Heart right ventricle (tissue), 16 donors: Measurements from ENCODE around the gene ABCD4. TPM values are rescaled to one million over a fixed set of nuclear protein-coding genes. Genes with fewer than 3 reads are reported as not detected.

Source experiments
- ATAC-seq, 8 donors: fragments of 200-7000 bp; cut with Tn5 transposase; one replicate each; pipeline ENCODE4 v1.9.1; 2020; ENCODE audit warnings: mild to moderate bottlenecking in 8 of 8, moderate library complexity in 8 of 8, moderate number of reproducible peaks in 1 of 8
- DNase-seq, 2 donors: peaks; one replicate each; pipeline ENCODE4 v3.0.0-alpha.2; 2020
- H3K27ac ChIP-seq, 10 donors: fragments of 200-600 bp; sonication (generic) in 2 of 10; one replicate each; pipeline versions ENCODE4 v1.5.0 to v1.8.0; 2020 to 2022; ENCODE audit warnings: mild to moderate bottlenecking in 3 of 10
- H3K27me3 ChIP-seq, 7 donors: fragments of 200-600 bp; one replicate each; pipeline ENCODE4 v1.8.0; 2021 to 2022; ENCODE audit warnings: mild to moderate bottlenecking in 2 of 7
- H3K36me3 ChIP-seq, 9 donors: fragments of 200-600 bp; sonication (generic) in 1 of 9; one replicate each; pipeline versions ENCODE4 v1.5.0 to v1.8.0; 2020 to 2022; ENCODE audit warnings: mild to moderate bottlenecking in 2 of 9
- H3K4me1 ChIP-seq, 9 donors: fragments of 200-600 bp; sonication (generic) in 1 of 9; one replicate each; pipeline versions ENCODE4 v1.5.0 to v1.8.0; 2020 to 2022; ENCODE audit warnings: mild to moderate bottlenecking in 4 of 9
- H3K4me3 ChIP-seq, 10 donors: fragments of 200-600 bp; sonication (generic) in 2 of 10; one replicate each; pipeline versions ENCODE4 v1.5.0 to v1.8.0; 2020 to 2022; ENCODE audit warnings: mild to moderate bottlenecking in 7 of 10, moderate library complexity in 2 of 10
- H3K9me3 ChIP-seq, 11 donors: fragments of 200-600 bp in 10 of 11; sonication (generic) in 2 of 11; one replicate each; pipeline versions ENCODE4 v1.5.0 to v1.8.0; 2013 to 2022; ENCODE audit warnings: mild to moderate bottlenecking in 2 of 11, control low read depth in 1 of 11, moderate library complexity in 1 of 11
- CTCF ChIP-seq, 9 donors: fragments of 200-600 bp; sonication (generic) in 2 of 9; IDR thresholded peaks; one replicate each; pipeline versions ENCODE4 v1.5.0 to v1.8.0; 2021 to 2022; ENCODE audit warnings: antibody characterized with exemption in 9 of 9, mild to moderate bottlenecking in 5 of 9, moderate library complexity in 1 of 9
- WGBS, 2 donors: extraction: QIAGEN DNeasy Blood & Tissue Kit; methylation state at CpG; one replicate each; pipeline ENCODE4 v1.1.7; 2013; ENCODE audit warnings: inconsistent platforms in 1 of 2; 5-methylcytosine and 5-hydroxymethylcytosine counted together
- intact Hi-C, 10 donors: fragments of 100-400 bp; cut with DNase I; formaldehyde crosslinking; loops; one replicate each; pipeline versions ENCODE4 v1.11.1 to v1.14.2; 2022
- polyA plus RNA-seq, 2 donors: library from polyadenylated mRNA; stranded (reverse); fragments of 200-250 nt; gene quantifications; one replicate each; pipeline ENCODE4 v1.2.3, GENCODE V29; 2013
- total RNA-seq, 10 donors: library from RNA; stranded (reverse); fragmentation: NEBNext Ultra II Directional in 3 of 10; extraction: Animal tissue kit (Norgen Biotek cat#: 25700) in 3 of 10; gene quantifications; one replicate each; pipeline versions ENCODE4 v1.2.1 to v1.2.4, GENCODE V29; 2021 to 2023
- donor health status: Arrhythmogenic right ventricular cardiomyopathy.
- donor health status: ischemic (EF 13 %, LVEDD 7.1; RV severe dilation, severe dysfunction).
- donor health status: healthy with polysubstance abuse.
- donor health status: DM: no; HTN: yes; CAD: no.
- donor health status: DM: no; HTN: no; CAD: no.
- donor health status: ischemic (EF 25% LVEDD 6.9; RV normal size, moderate dysfunction).
- donor health status: ischemic (EF 25% LVEDD 5.7; RV mildly dilated, moderate dysfunction).
- donor health status: healthy.
- donor health status: DM: yes; HTN: yes; CAD: no.
- donor health status: Ischemic cardiomyopathy.
- donor health status: ischemic (EF 35%, LVEDD 5.7; RV mildly dilated, moderate dysfunction).
- donor health status: nonischemic (EF 11% LVEDD 7.7; RV severe dilation, severe dysfunction).
- donor health status: DM: yes; HTN: yes; CAD: no.
- donor health status: PGD.
- donor health status: ischemic (EF 29% LVEDD 5.4; RV normal size, mild dysfunction).
- donor health status: nonischemic (EF 23%, LVEDD 6.1; RV moderate dilation, normal function).

The ABCD4 gene
- total and polyA plus RNA-seq, 12 donors, result 17.8 to 76.4 (median 22.0) TPM

GRCh38 chr14:74313601-74314000, 10.9 kb upstream of the ABCD4 start:
- no peaks in the 10 kb centered on the region for H3K9me3 ChIP-seq
- H3K27ac ChIP-seq, result no peak overlapping the region
- WGBS, 2 donors, result 69 to 76% methylated on average over 5 of the region's 5 CpGs
- no peak overlapping the region for H3K4me3 ChIP-seq
- ATAC-seq (no peak), DNase-seq (no peak)
- no peaks in the 10 kb centered on the region for H3K4me1 ChIP-seq
- no peaks in the 10 kb centered on the region for H3K27me3 ChIP-seq
- intact Hi-C loops, result no loop called here
- H3K36me3 ChIP-seq, result no peaks in the 10 kb centered on the region
- TF ChIP-seq CTCF (IDR thresholded peaks at IDR 0.05), result no peak

GRCh38 chr14:74312161-74312560, 9.4 kb upstream of the ABCD4 start:
- H3K27me3 ChIP-seq, result no peaks in the 10 kb centered on the region
- no peak for TF ChIP-seq CTCF (IDR thresholded peaks at IDR 0.05)
- ATAC-seq (no peak), DNase-seq (no peak)
- no peaks in the 10 kb centered on the region for H3K36me3 ChIP-seq
- intact Hi-C loops, result no loop called here
- WGBS, 2 donors, result 83 to 87% methylated on average over 2 of the region's 2 CpGs
- H3K4me3 ChIP-seq, result no peak overlapping the region
- no peaks in the 10 kb centered on the region for H3K9me3 ChIP-seq
- no peaks in the 10 kb centered on the region for H3K4me1 ChIP-seq
- H3K27ac ChIP-seq, result no peak overlapping the region

- H3K4me3 ChIP-seq, result no peak overlapping the region
- WGBS, 2 donors, result 83 to 86% methylated on average over 8 of the region's 8 CpGs
- ATAC-seq (no peak), DNase-seq (no peak)
- H3K4me1 ChIP-seq, result no peaks in the 10 kb centered on the region
- intact Hi-C loops, result no loop called here
- H3K9me3 ChIP-seq, result no peaks in the 10 kb centered on the region
- TF ChIP-seq CTCF (IDR thresholded peaks at IDR 0.05), result no peak
- H3K36me3 ChIP-seq, result no peaks in the 10 kb centered on the region
- no peaks in the 10 kb centered on the region for H3K27me3 ChIP-seq
- H3K27ac ChIP-seq, result no peak overlapping the region
Measured at GRCh38 chr14:74309125-74310022, 6.6 kb upstream of the ABCD4 start.

DNA sequence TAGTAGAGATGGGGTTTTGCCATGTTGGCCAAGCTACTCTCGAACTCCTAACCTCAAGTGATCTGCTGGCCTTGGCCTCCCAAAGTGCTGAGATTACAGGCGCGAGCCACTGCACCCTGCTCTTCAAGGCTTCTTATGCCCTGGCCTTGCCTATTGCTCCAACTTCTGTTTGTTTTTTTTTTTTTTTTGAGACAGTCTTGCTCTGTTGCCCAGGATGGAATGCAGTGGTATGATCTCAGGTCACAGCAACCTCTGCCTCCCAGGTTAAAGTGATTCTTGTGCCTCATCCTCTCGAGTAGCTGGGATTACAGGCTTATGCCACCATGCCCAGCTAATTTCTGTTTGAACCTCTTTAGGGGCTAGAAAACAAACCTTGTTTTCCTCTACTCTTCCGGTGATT, 6.0 kb upstream of the ABCD4 start:
- DNase-seq (no peak), ATAC-seq (no peak)
- intact Hi-C loops, result no loop called here
- 82 to 84% methylated on average over 5 of the region's 5 CpGs for WGBS, 2 donors
- no peaks in the 10 kb centered on the region for H3K27me3 ChIP-seq
- H3K9me3 ChIP-seq, result no peaks in the 10 kb centered on the region
- no peak overlapping the region for H3K27ac ChIP-seq
- H3K4me1 ChIP-seq, result peaks cover 0 to 3% (median 0%) of the 10 kb centered on the region in 9 donors
- H3K36me3 ChIP-seq, result no peaks in the 10 kb centered on the region
- no peak overlapping the region for H3K4me3 ChIP-seq
- no peak for TF ChIP-seq CTCF (IDR thresholded peaks at IDR 0.05)
